Activated T-helper 1 cell treated with anti-CD3 and anti-CD28 coated beads, Interleukin-2, amount 50 U/mL, for 16 hours (primary cell): ENCODE data around the gene PLCD1.

ENCODE experiments used
- DNase-seq, 2 donors: peaks; one replicate each; pipeline ENCODE4 v3.0.0-alpha.2; 2020; ENCODE audit warnings: low read depth in 1 of 2, low spot score in 1 of 2

The PLCD1 gene

GRCh38 chr3:38001456-38002081 lies 27.9 kb downstream of the PLCD1 start:
- DNase-seq, result no peak

- no peak for DNase-seq
These were observed 28.4 kb downstream of the PLCD1 start for GRCh38 chr3:38000965-38001455.

GRCh38 chr3:38000242-38000916 lies 29.1 kb downstream of the PLCD1 start:
- no peak for DNase-seq

GRCh38 chr3:37999836-38000235 lies 29.6 kb downstream of the PLCD1 start:
- DNase-seq, result no peak

GRCh38 chr3:37997791-37998370 lies 31.6 kb downstream of the PLCD1 start:
- DNase-seq, result no peak

- no peak for DNase-seq
These were observed 32.1 kb downstream of the PLCD1 start for GRCh38 chr3:37997342-37997741.

- peak; percentile 61 to 70 for DNase-seq
These were observed 32.6 kb downstream of the PLCD1 start for GRCh38 chr3:37996785-37997301.

GRCh38 chr3:37995652-37996641 lies 33.5 kb downstream of the PLCD1 start:
- no peak for DNase-seq

- DNase-seq, result no peak
These were observed 34.8 kb downstream of the PLCD1 start for GRCh38 chr3:37994639-37994972.

GRCh38 chr3:37993820-37994638 lies 35.4 kb downstream of the PLCD1 start:
- peak in 1 of 2 donors; percentile 44 for DNase-seq

GRCh38 chr3:37993460-37993819 lies 36.0 kb downstream of the PLCD1 start:
- DNase-seq, result no peak

GRCh38 chr3:37993067-37993455 lies 36.4 kb downstream of the PLCD1 start:
- no peak for DNase-seq

- no peak for DNase-seq
These were observed 37.0 kb downstream of the PLCD1 start for GRCh38 chr3:37992271-37993066.

- DNase-seq, result no peak
These were observed 37.6 kb downstream of the PLCD1 start for GRCh38 chr3:37991823-37992222.

GRCh38 chr3:37991109-37991508 lies 38.3 kb downstream of the PLCD1 start:
- DNase-seq, result no peak

- no peak for DNase-seq
These were observed 38.9 kb downstream of the PLCD1 start, which contains the start of gene VILL for GRCh38 chr3:37990527-37990926. Gene VILL, plus strand, starts transcription at chr3:37990786. Its CDS starts 2,887 bp downstream, at chr3:37993673.

- DNase-seq, result no peak
These were observed 39.5 kb downstream of the PLCD1 start for GRCh38 chr3:37989821-37990480.

GRCh38 chr3:37988931-37989525 lies 40.4 kb downstream of the PLCD1 start:
- DNase-seq, result no peak
